Thyroid gland (tissue), 4 donors: ENCODE measurements around the gene NCDN. TPM values are rescaled to one million over a fixed set of nuclear protein-coding genes. Genes with fewer than 3 reads are reported as not detected.

ENCODE experiments used
- DNase-seq, 2 donors: peaks; one replicate each; pipeline ENCODE4 v3.0.0-alpha.2; 2019
- H3K27ac ChIP-seq, 3 donors: fragments of 200-600 bp; sonication (generic); 1 replicate in 2 of 3; 2 replicates in 1 of 3; pipeline ENCODE4 v1.5.1; 2016 to 2019; ENCODE audit warnings: mild to moderate bottlenecking in 1 of 3, moderate library complexity in 1 of 3
- H3K27me3 ChIP-seq: fragments of 200-600 bp; sonication (generic); one replicate; pipeline ENCODE4 v1.5.1; 2019
- H3K36me3 ChIP-seq, 2 donors: fragments of 200-600 bp; sonication (generic); one replicate each; pipeline ENCODE4 v1.5.1; 2016 to 2019
- H3K4me1 ChIP-seq, 2 donors: fragments of 200-600 bp; sonication (generic); one replicate each; pipeline ENCODE4 v1.5.1; 2017 to 2019
- H3K4me3 ChIP-seq, 3 donors: fragments of 200-600 bp; sonication (generic); replicated peaks in 1 of 3; 1 replicate in 2 of 3; 2 replicates in 1 of 3; pipeline ENCODE4 v1.5.1; 2016; ENCODE audit warnings: mild to moderate bottlenecking in 1 of 3
- H3K9me3 ChIP-seq: fragments of 200-600 bp; sonication (generic); one replicate; pipeline ENCODE4 v1.5.1; 2017
- POLR2A ChIP-seq, 2 donors: fragments of 450-650 bp; IDR thresholded peaks; one replicate each; pipeline ENCODE4 v1.6.1; 2017; ENCODE audit warnings: antibody characterized with exemption in 2 of 2, mild to moderate bottlenecking in 2 of 2, moderate library complexity in 1 of 2
- WGBS, 2 donors: methylation state at CpG; one replicate each; pipeline ENCODE4 v1.1.5; 2017; 5-methylcytosine and 5-hydroxymethylcytosine counted together
- intact Hi-C: fragments of 100-400 bp; cut with DNase I; formaldehyde crosslinking; loops from one replicate; pipeline ENCODE4 v1.15.1; 2023
- total RNA-seq, 4 donors: library from RNA; depleted of rRNA; stranded (reverse); fragments of >200 nt; gene quantifications; one replicate each; pipeline ENCODE4 v1.2.3, GENCODE V29; 2016
- TF ChIP-seq, protein P1 (sequence below), 6 experiments: fragments of 200-600 bp in 3 of 6; fragments of 450-650 bp in 3 of 6; sonication (generic) in 3 of 6; IDR thresholded peaks; one replicate each; pipeline ENCODE4 v1.5.1; 2016 to 2019; ENCODE audit warnings: antibody characterized with exemption in 6 of 6, mild to moderate bottlenecking in 2 of 6, inconsistent platforms in 1 of 6, moderate library complexity in 1 of 6

The NCDN gene
- total RNA-seq, 4 donors from 2014 or later, result 16.1 to 32.0 (median 26.9) TPM

GRCh38 chr1:35539073-35539823 is 18.4 kb upstream of the NCDN start:
- Histone ChIP-seq H3K4me3 (no peak overlapping the region), H3K36me3 (no peaks in the 10 kb centered on the region), H3K27ac (peak overlapping the region in 2 of 3 donors; percentile 18 to 35), H3K9me3 (no peaks in the 10 kb centered on the region), H3K4me1 (peaks cover 14 to 70% of the 10 kb centered on the region in 2 donors), H3K27me3 (no peaks in the 10 kb centered on the region)
- peak; percentile 40 to 46 for DNase-seq
- intact Hi-C loops, result no loop called here
- TF ChIP-seq, protein P1, sequence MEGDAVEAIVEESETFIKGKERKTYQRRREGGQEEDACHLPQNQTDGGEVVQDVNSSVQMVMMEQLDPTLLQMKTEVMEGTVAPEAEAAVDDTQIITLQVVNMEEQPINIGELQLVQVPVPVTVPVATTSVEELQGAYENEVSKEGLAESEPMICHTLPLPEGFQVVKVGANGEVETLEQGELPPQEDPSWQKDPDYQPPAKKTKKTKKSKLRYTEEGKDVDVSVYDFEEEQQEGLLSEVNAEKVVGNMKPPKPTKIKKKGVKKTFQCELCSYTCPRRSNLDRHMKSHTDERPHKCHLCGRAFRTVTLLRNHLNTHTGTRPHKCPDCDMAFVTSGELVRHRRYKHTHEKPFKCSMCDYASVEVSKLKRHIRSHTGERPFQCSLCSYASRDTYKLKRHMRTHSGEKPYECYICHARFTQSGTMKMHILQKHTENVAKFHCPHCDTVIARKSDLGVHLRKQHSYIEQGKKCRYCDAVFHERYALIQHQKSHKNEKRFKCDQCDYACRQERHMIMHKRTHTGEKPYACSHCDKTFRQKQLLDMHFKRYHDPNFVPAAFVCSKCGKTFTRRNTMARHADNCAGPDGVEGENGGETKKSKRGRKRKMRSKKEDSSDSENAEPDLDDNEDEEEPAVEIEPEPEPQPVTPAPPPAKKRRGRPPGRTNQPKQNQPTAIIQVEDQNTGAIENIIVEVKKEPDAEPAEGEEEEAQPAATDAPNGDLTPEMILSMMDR (IDR thresholded peaks at IDR 0.05), result no peak
- no peak for TF ChIP-seq POLR2A (IDR thresholded peaks at IDR 0.05)
- 48 to 63% methylated on average over 6 of the region's 6 CpGs for WGBS, 2 donors

DNA sequence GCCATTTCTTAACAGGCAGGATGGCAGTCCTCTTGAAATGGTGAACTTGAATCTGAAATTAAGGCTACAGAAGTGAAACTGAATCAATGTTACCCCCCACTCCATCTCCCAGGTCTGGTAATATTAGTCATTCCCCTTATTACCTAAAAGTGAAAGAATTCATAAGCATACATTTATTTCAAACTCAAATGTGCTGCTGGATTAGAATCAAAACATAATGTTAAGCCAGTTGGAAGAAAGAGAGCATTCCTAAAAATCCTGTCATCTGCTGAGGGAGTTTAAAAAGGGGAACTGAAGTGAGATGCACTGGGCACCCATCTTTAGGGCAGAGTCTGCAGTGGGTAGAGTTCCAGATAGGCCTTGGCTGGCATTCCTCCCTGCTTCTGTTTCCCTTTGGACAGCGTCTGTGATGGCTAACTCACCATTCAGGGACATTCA is 17.8 kb upstream of the NCDN start:
- 57 to 71% methylated on average over 1 of the region's 1 CpG for WGBS, 2 donors
- Histone ChIP-seq H3K27me3 (no peaks in the 10 kb centered on the region), H3K4me3 (no peak overlapping the region), H3K9me3 (no peaks in the 10 kb centered on the region), H3K4me1 (peaks cover 14 to 72% of the 10 kb centered on the region in 2 donors), H3K27ac (peak overlapping the region in 2 of 3 donors; percentile 18 to 35), H3K36me3 (no peaks in the 10 kb centered on the region)
- DNase-seq, result no peak
- intact Hi-C loops, result no loop called here
- no peak for TF ChIP-seq POLR2A (IDR thresholded peaks at IDR 0.05)
- TF ChIP-seq, protein P1 (IDR thresholded peaks at IDR 0.05), result no peak

DNA sequence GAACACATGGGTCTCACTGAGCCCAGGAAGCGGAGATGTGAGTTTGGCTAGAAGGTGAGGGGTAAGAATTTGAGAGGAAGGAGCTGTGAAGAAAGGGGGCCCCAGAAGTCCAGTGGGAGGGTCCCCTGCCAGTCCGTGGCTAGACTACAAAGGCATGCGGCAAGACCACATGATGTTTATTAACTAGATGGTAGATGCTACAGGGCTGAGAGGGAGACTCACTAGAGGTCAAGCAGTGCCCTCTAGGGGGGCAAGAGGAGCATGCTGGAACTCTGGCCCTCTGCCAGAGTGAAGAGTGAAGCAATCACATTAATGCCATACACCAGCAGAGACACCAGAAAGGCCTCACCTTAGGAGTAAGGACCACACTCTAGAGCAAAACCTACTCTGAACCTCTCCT is 12.6 kb upstream of the NCDN start:
- H3K9me3 ChIP-seq, result no peaks in the 10 kb centered on the region
- peaks cover 0 to 3% of the 10 kb centered on the region in 2 donors for H3K36me3 ChIP-seq
- no peak for TF ChIP-seq POLR2A (IDR thresholded peaks at IDR 0.05)
- TF ChIP-seq, protein P1 (IDR thresholded peaks at IDR 0.05), result peak in 4 of 6 experiments; percentile 24 to 34 (median 33)
- H3K4me3 ChIP-seq, result no peak overlapping the region
- 59 to 74% methylated on average over 3 of the region's 3 CpGs for WGBS, 2 donors
- intact Hi-C loops, result no loop called here
- H3K4me1 ChIP-seq, result peaks cover 14 to 44% of the 10 kb centered on the region in 2 donors
- DNase-seq, result peak; percentile 66 to 72
- no peak overlapping the region for H3K27ac ChIP-seq
- H3K27me3 ChIP-seq, result no peaks in the 10 kb centered on the region

GRCh38 chr1:35546614-35547013 is 11.0 kb upstream of the NCDN start:
- Histone ChIP-seq H3K27me3 (no peaks in the 10 kb centered on the region), H3K9me3 (no peaks in the 10 kb centered on the region), H3K4me1 (peaks cover 14 to 28% of the 10 kb centered on the region in 2 donors), H3K27ac (no peak overlapping the region), H3K4me3 (no peak overlapping the region), H3K36me3 (peaks cover under 1 to 3% of the 10 kb centered on the region in 2 donors)
- no peak for DNase-seq
- TF ChIP-seq, protein P1 (IDR thresholded peaks at IDR 0.05), result no peak
- no peak for TF ChIP-seq POLR2A (IDR thresholded peaks at IDR 0.05)
- intact Hi-C loops, result no loop called here
- 93 to 100% methylated on average over 1 of the region's 1 CpG for WGBS, 2 donors

- 62 to 67% methylated on average over 2 of the region's 2 CpGs for WGBS, 2 donors
- H3K27ac ChIP-seq, result peak overlapping the region in 1 of 3 donors; percentile 15
- intact Hi-C loops, result no loop called here
Measured at GRCh38 chr1:35553851-35554250, 3.7 kb upstream of the NCDN start.

More at GRCh38 chr1:35553851-35554250, 3.7 kb upstream of the NCDN start:
- H3K27me3 ChIP-seq, result no peaks in the 10 kb centered on the region
- H3K9me3 ChIP-seq, result no peaks in the 10 kb centered on the region
- peaks cover 11 to 12% of the 10 kb centered on the region in 2 donors for H3K36me3 ChIP-seq
- no peak overlapping the region for H3K4me3 ChIP-seq
- DNase-seq, result no peak
- peaks cover 22 to 41% of the 10 kb centered on the region in 2 donors for H3K4me1 ChIP-seq
- TF ChIP-seq POLR2A (IDR thresholded peaks at IDR 0.05), result no peak
- TF ChIP-seq, protein P1 (IDR thresholded peaks at IDR 0.05), result no peak
